Caco-2 (cell line): Measurements from ENCODE around the gene UGCG. TPM values are rescaled to one million over a fixed set of nuclear protein-coding genes. Genes with fewer than 3 reads are reported as not detected.

Experiments used
- BruUV-seq: library from RNA; stranded (reverse); fragments of 400-500 nt; replicated peaks from 2 replicates; lab custom pipeline; 2021; lab: Mats Ljungman, UMichigan
- CTCF ChIA-PET: fragments of 300-600 bp; sonication (Branson Sonifier 250); formaldehyde crosslinking; loops from one replicate; lab custom pipeline; 2022; ENCODE audit warnings: antibody characterized with exemption; lab: Charles Lee
- POLR2A ChIA-PET: fragments of 300-600 bp; sonication (Branson Sonifier 250); formaldehyde crosslinking; loops from one replicate; lab custom pipeline; 2022; ENCODE audit warnings: antibody characterized with exemption; lab: Charles Lee
- DNase-seq, 2 experiments: peaks; one replicate each; pipeline versions ENCODE4 v3.0.0 to v3.0.0-alpha.2; 2020 to 2022
- H3K27me3 ChIP-seq: replicated peaks from 2 replicates; pipeline ENCODE4 v1.6.0; 2011; ENCODE audit warnings: low read length; ENCODE audit not compliant: control insufficient read depth, insufficient read depth
- H3K36me3 ChIP-seq: 2 replicates; pipeline ENCODE4 v1.5.1; 2011; ENCODE audit warnings: low read length; ENCODE audit not compliant: control insufficient read depth, insufficient read depth
- H3K4me1 ChIP-seq: fragments of 250-450 bp; sonication (Bioruptor Pico); 2 replicates; pipeline ENCODE4 v1.5.1; 2020; ENCODE audit warnings: mild to moderate bottlenecking
- H3K4me3 ChIP-seq: 2 replicates; pipeline ENCODE4 v1.5.1; 2011; ENCODE audit warnings: low read depth, mild to moderate bottlenecking, control low read depth, low read length
- H3K9me3 ChIP-seq: fragments of 250-450 bp; sonication (Bioruptor Pico); 2 replicates; pipeline ENCODE4 v1.5.1; 2020; ENCODE audit warnings: mild to moderate bottlenecking, moderate library complexity
- H3K27ac Mint-ChIP-seq: one replicate; pipeline ENCODE4 v1.8.0; 2022; ENCODE audit warnings: mixed read lengths; ENCODE audit not compliant: unreplicated experiment
- H3K27me3 Mint-ChIP-seq: one replicate; pipeline ENCODE4 v1.8.0; 2022; ENCODE audit warnings: mixed read lengths; ENCODE audit not compliant: insufficient read depth, unreplicated experiment
- H3K36me3 Mint-ChIP-seq: one replicate; pipeline ENCODE4 v1.8.0; 2022; ENCODE audit warnings: mild to moderate bottlenecking, mixed read lengths; ENCODE audit not compliant: insufficient read depth, unreplicated experiment
- H3K4me1 Mint-ChIP-seq: one replicate; pipeline ENCODE4 v1.8.0; 2022; ENCODE audit warnings: low read depth, mixed read lengths; ENCODE audit not compliant: unreplicated experiment
- H3K4me3 Mint-ChIP-seq: one replicate; pipeline ENCODE4 v1.8.0; 2022; ENCODE audit warnings: mild to moderate bottlenecking, moderate library complexity, mixed read lengths; ENCODE audit not compliant: unreplicated experiment
- H3K9me3 Mint-ChIP-seq: one replicate; pipeline ENCODE4 v1.8.0; 2022; ENCODE audit warnings: mixed read lengths; ENCODE audit not compliant: unreplicated experiment
- CTCF ChIP-seq, 2 experiments: fragments of 200-600 bp in 1 of 2; IDR thresholded peaks; 1 replicate in 1 of 2; 2 replicates in 1 of 2; pipeline versions ENCODE4 v1.5.1 to v1.8.0; 2011 to 2022; ENCODE audit warnings: antibody characterized with exemption in 1 of 2, control low read depth in 1 of 2, inconsistent platforms in 1 of 2, low read depth in 1 of 2, low read length in 1 of 2, mild to moderate bottlenecking in 1 of 2, moderate library complexity in 1 of 2; ENCODE audit not compliant: insufficient read depth in 1 of 2, severe bottlenecking in 1 of 2, unreplicated experiment in 1 of 2
- intact Hi-C: fragments of 100-400 bp; cut with micrococcal nuclease; formaldehyde crosslinking; loops from one replicate; pipeline ENCODE4 v1.10.0; 2022; ENCODE audit not compliant: unreplicated experiment
- total RNA-seq: library from RNA; stranded (reverse); gene quantifications from 2 replicates; pipeline ENCODE4 v1.2.3, GENCODE V29; 2022

Gene UGCG
- total RNA-seq, 1 experiment from 2014 or later: 26.7 TPM

- no TSS peak for BruUV-seq
- Mint-ChIP-seq H3K27me3 (no peaks in the 10 kb centered on the region), H3K4me3 (no peak overlapping the region), H3K4me1 (no peaks in the 10 kb centered on the region), H3K9me3 (no peaks in the 10 kb centered on the region), H3K27ac (no peak overlapping the region), H3K36me3 (peaks cover 44% of the 10 kb centered on the region)
- intact Hi-C loops: no loop called here
- H3K4me3 ChIP-seq: no peak overlapping the region
- POLR2A ChIA-PET: no interaction called here
- H3K36me3 ChIP-seq: no peaks in the 10 kb centered on the region
- DNase-seq: no peak
- CTCF ChIA-PET: no interaction called here
- no peaks in the 10 kb centered on the region for H3K4me1 ChIP-seq
- H3K27me3 ChIP-seq: no peaks in the 10 kb centered on the region
- no peaks in the 10 kb centered on the region for H3K9me3 ChIP-seq
- no peak for TF ChIP-seq CTCF (IDR thresholded peaks at IDR 0.05; ENCODE audit: insufficient read depth in 1 of 2, low read depth in 1 of 2, low read length in 1 of 2, severe bottlenecking in 1 of 2, unreplicated experiment in 1 of 2)
These were observed 21.4 kb downstream of the UGCG start for GRCh38 chr9:111917980-111918379.

DNA sequence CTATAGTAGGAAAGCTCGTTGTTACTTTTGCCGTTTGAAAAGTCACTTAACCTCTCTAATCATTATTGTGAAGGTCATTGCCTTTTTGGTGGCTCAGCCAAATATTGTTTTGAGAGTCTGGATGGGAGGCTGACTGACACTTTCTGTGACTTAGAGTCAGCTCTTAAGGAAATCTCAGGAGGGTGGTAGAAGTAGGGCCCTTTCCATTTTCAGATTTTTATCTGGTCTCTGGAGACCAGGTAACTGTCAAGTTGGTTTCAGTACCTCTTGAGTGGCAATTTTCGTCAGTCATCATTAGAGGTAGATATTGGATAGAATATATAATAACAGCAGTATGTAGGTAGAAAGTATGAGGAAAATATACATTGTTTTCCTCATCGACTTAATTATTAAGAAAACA lies 23.3 kb downstream of the UGCG start:
- Mint-ChIP-seq H3K9me3 (no peaks in the 10 kb centered on the region), H3K4me1 (no peaks in the 10 kb centered on the region), H3K27me3 (no peaks in the 10 kb centered on the region), H3K4me3 (no peak overlapping the region), H3K27ac (no peak overlapping the region), H3K36me3 (peaks cover 40% of the 10 kb centered on the region)
- H3K36me3 ChIP-seq: no peaks in the 10 kb centered on the region
- BruUV-seq: no TSS peak
- ChIA-PET CTCF (no interaction called here), POLR2A (no interaction called here)
- no peaks in the 10 kb centered on the region for H3K27me3 ChIP-seq
- intact Hi-C loops: no loop called here
- TF ChIP-seq CTCF (IDR thresholded peaks at IDR 0.05; ENCODE audit: insufficient read depth in 1 of 2, low read depth in 1 of 2, low read length in 1 of 2, severe bottlenecking in 1 of 2, unreplicated experiment in 1 of 2): no peak
- DNase-seq: no peak
- H3K9me3 ChIP-seq: no peaks in the 10 kb centered on the region
- no peak overlapping the region for H3K4me3 ChIP-seq
- no peaks in the 10 kb centered on the region; the same call in 1 of the 2 replicates for H3K4me1 ChIP-seq

GRCh38 chr9:111920531-111920930 lies 23.9 kb downstream of the UGCG start:
- BruUV-seq: no TSS peak
- H3K4me1 Mint-ChIP-seq: no peaks in the 10 kb centered on the region
- peaks cover 38% of the 10 kb centered on the region for H3K36me3 Mint-ChIP-seq
- no peaks in the 10 kb centered on the region for H3K9me3 Mint-ChIP-seq
- H3K27ac Mint-ChIP-seq: no peak overlapping the region
- TF ChIP-seq CTCF (IDR thresholded peaks at IDR 0.05; ENCODE audit: insufficient read depth in 1 of 2, low read depth in 1 of 2, low read length in 1 of 2, severe bottlenecking in 1 of 2, unreplicated experiment in 1 of 2): no peak
- no peaks in the 10 kb centered on the region for H3K27me3 Mint-ChIP-seq
- ChIA-PET CTCF (no interaction called here), POLR2A (no interaction called here)
- no peaks in the 10 kb centered on the region for H3K9me3 ChIP-seq
- intact Hi-C loops: no loop called here
- H3K4me3 Mint-ChIP-seq: no peak overlapping the region
- H3K4me3 ChIP-seq: no peak overlapping the region
- H3K4me1 ChIP-seq: no peaks in the 10 kb centered on the region; the same call in 1 of the 2 replicates
- no peaks in the 10 kb centered on the region for H3K36me3 ChIP-seq
- DNase-seq: no peak
- H3K27me3 ChIP-seq: no peaks in the 10 kb centered on the region
